NCI-H510A treated with DMSO at 0.1 percent for 48 hours (cell line): Measurements from ENCODE around the gene SKI.

Experiments used
- DNase-seq: peaks from one replicate; lab custom pipeline; 2025; lab: John Stamatoyannopoulos, UW

Gene SKI

DNA sequence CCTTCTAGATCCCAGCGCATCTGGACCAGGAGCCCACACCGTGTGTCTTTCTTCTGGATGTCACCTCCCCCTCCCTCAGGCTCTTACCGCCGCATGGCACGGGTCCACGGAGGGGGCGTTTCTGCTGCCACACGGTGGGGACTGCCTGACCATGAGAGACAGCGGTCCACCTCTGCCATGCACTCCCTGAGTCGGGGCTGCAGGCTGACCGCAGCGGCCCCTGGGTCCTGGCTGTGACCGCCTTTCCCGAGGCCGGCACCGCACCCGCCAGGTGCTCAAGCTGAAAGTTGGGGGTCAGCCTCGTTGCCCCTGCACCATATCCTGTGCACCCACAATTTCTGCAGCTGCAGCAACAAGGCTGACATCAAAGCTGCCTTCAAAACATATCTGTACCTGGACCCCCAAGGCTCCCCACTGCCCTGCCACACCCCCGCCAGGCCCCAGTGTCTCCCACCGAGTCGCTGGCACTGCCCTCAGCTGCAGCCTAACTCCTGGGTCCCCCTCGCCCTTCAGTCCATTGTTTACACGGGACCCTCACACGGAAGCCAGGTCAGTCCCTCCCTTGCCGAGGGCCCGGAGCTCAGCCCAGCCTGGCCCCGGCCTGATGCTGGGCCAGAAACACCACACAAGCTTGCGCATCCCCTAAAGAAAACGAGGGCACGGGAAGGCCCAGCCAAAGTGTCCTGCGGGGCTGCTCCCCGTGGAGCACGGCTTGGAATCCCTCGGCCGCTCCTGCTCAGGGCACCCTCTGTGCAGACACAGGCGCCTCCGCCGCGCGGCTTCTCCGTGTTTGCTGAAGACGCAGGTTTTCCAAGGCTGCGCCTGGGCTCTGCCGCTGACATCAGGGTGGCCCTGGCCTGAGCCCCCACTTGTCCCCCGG, 111.3 kb downstream of the SKI start:
- DNase-seq, result no peak

DNA sequence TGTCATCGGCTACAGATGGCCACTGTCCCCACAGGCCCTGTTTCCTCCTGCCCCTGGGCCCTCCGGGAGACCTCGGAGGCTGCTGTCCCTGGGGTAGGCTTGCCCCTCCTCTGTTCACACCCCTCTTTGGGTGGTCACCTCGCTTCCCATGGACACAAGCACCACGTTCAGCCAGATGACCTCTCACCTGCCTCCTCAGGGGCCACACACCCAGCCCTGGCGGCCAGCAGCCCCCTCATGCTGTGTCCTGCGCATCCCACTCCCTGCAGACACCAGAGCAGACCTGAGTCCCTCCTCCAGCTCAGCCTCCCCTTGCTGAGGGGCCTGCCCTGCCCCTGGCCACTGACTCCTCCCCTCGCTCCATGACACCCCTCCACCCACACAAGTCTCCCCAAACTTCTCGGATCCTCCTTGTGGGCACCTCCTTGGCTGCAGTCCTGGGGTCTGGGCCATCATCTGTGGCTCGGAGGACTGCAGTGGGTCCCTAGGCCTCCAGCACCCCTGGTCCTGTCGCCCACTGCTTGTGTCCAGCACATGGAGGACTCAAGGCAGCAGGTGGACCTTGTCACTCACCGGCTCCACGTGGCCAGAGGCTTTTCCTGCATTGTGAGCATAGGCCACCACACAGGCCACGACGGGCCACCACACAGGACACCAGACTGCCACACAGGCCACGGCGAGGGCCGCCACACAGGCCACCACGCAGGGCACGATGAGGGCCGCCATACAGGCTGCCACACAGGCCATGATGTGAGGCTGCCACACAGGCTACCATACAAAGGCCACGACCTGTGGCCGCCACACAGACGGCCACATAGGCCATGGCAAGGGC, 112.2 kb downstream of the SKI start:
- no peak for DNase-seq

DNA sequence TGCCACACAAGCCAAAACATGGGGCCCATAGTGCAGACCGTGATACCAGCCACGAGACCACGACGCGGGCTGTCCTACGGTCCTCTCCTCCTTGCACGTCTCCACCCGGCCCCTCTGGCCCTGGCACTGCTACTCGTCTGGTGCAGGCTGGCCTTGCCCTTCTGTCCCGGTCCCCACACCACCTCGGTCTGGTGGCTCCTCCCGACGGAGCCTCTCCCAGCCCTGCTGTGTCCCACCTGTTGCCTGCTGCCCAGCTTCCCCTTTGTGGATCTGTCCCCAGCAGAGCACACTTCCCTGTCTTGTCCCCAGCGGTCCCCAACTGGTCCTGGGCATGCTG, 112.8 kb downstream of the SKI start:
- no peak for DNase-seq

GRCh38 chr1:2341706-2342383, 113.7 kb downstream of the SKI start:
- no peak for DNase-seq

DNA sequence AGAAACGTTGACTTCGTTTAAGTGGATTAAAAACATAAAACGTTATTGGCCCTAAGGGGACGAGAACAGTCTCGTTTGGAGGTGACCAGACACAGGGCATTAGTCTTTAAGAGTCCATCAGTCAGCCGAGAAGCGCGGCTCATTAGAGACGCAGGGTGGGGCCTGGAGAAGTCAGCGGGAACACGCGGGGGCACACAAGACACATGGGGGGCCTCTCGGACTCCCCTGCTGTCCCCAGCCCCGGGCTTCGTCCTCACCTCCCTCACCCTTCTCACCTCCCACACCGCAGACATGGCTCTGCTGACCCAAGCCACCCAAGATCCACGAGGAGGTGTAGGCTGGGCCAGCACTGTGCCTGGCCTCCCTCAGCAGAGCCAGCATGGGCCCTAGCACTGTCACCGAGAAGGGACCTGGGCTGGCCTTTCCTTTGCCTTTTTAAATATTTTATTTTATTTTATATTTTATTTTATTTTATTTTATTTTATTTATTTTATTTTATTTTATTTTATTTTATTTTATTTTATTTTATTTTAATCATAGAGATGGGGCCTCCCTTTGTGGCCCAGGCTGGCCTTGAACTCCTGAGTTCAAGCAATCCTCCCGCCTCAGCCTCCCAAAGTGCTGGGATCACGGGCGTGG, 114.4 kb downstream of the SKI start:
- DNase-seq, result no peak

GRCh38 chr1:2343023-2343935, 115.2 kb downstream of the SKI start:
- no peak for DNase-seq

DNA sequence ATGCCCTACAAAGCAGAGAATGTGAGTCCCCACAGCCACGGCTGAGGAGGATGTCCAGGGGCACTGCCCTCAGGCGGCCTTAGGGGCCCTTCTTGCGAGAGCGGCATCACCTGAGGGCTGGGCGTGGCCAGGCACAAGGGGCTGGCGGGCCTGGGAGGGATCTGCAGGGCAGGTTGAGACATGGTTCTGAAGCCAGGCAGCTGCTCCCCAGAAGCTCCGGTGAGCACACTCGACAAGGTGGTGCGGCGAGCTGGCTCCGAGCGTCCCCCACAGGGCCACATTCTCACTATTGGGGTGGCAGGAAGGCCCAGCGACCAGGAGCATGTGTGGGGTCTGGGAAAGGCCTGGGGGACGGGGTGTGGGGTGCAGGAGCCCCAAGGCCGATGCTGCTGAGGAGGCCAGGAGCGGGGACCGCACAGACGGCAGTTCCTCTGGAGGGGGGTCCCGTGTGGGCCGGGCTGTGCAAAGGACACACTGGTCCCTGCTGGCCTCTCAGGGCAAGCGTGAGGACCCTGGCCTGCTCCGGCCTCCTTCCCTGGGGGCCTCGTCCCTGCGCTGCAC, 116.1 kb downstream of the SKI start:
- DNase-seq, result peak; percentile 75

DNA sequence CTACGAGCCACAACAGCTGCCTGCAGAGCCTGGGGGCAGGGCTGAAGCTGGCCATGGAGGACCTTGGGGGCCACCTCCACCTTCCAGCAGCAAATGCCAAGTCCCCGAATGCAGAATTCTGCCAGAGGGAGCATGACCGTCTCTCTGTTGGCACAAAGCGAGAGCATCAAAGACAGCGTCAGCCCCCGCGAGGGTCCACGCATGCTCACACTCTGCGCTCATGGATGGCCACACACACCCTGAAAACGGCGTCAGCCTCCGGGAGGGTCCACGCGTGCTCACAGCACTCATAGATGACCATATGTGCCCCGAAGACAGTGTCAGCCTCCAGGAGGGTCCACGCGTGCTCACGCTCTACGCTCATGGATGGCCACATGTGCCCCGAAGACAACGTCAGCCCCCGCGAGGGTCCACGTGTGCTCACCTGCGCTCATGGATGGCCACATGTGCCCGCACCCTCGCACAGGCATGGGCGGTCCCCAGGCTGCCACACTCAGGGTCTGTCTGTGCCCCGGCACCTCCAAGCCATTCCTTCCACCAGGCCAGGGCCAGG, 116.7 kb downstream of the SKI start:
- no peak for DNase-seq

- DNase-seq, result no peak
These were observed 117.4 kb downstream of the SKI start for GRCh38 chr1:2345297-2346075.

DNA sequence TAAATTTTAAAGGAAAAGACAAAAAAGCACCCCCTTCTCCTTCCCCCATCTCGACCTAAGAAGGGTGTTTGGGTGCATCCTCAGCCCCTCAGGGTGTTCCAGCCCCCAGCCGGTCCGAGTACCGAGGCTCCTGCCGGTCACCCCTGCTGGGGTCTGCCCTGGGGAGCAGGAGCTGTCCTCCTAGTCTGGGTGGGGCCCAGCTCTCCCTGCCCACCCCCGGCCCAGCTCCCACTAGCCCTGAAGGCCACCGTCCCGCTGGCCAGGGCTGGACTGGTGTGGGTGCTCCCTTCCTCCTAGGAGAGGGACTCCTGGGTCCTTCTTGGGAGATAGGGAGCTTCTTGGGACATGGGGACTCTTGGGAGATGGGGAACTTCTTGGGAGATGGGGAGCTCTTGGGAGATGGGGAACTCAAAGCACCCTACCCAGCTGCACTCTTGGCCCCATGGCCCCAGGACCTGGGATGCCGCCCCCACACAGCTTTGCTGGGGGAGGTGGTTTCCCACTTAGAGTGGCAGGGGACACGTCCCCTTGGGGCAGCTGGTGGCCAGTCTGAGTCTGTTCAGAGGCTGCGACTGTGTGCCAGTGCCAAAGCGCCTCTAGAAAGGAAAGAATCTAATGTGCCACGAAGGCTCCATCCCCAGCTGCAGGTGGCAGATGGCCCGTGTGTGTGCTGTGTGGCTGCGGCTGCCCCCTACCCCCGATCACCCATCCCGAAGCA, 118.7 kb downstream of the SKI start:
- DNase-seq, result no peak

- no peak for DNase-seq
These were observed 119.3 kb downstream of the SKI start for GRCh38 chr1:2347409-2347785.

GRCh38 chr1:2347896-2348295, 119.8 kb downstream of the SKI start:
- no peak for DNase-seq

GRCh38 chr1:2348346-2349325, 120.5 kb downstream of the SKI start:
- no peak for DNase-seq

- DNase-seq, result no peak
These were observed 121.7 kb downstream of the SKI start for GRCh38 chr1:2349806-2350205.

DNA sequence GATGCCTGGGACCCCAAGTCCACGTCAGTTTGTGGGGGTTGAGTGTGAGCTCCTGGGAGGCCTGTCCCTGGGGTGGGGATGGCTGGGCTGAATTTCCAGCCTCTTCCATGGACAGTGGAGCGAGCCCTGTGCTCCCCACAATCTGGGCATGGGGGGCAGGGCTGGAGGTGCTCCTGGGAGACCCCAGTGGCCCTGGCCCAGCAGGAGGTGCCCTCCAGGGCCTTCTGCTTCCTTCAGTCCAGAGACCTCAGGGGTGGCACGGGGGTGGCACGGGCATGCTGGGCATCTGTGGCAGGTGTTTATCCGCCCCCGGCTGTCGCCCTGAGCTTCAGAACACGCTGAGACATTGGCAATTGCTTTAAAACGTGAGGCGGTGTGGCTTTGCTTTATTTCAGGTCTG, 122.4 kb downstream of the SKI start:
- no peak for DNase-seq

DNA sequence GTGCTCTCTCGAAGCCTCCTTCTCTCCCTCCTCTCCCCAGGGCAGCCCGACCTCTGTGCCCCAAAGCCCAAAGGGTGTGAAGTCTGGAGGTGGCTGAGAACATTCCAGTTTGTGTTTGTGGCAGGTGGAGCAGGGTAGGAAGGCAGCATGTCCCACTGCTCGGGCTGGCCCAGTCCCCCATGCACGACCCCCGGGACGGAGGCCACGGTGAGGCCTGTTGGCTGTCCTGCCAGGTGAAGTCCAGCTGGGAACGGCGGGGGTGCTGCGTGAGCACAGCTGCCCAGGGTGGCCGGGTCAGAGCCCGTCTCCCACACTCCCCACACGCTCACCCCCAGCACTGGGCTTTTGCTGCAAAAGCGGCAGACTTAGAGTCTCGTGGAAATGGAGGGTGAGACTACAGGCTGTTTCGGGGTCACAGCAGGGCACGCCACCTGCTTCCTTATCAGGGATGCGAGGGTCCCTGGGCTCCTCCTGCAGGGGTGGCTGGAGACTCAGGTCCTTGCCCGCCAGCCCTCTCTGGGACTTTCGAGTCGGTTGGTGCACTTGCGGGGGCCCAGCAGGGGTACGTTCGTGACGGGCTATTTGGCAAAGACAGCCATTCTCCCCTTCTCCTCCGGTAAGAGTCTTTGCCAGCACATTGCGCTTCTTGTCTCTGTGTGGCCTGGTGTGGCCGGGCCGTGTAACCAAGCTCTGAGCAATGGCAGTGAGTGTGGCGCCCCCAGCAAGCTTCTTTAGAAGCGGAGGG, 123.0 kb downstream of the SKI start:
- no peak for DNase-seq

- no peak for DNase-seq
These were observed 123.6 kb downstream of the SKI start for GRCh38 chr1:2351723-2352122.
